GM19467 (cell line): ENCODE data around the gene KLF12.

Source experiments
- ATAC-seq: cut with Tn5 transposase; IDR thresholded peaks from one replicate; pipeline ENCODE4 v1.9.1; 2021; ENCODE audit warnings: mild to moderate bottlenecking, moderate library complexity; ENCODE audit not compliant: unreplicated experiment

The KLF12 gene

GRCh38 chr13:74135326-74136083, 1.3 kb upstream of the KLF12 start:
- ATAC-seq: peak; percentile 40

- ATAC-seq: peak; percentile 30
These were observed 647 bp upstream of the KLF12 start for GRCh38 chr13:74134777-74135325.

DNA sequence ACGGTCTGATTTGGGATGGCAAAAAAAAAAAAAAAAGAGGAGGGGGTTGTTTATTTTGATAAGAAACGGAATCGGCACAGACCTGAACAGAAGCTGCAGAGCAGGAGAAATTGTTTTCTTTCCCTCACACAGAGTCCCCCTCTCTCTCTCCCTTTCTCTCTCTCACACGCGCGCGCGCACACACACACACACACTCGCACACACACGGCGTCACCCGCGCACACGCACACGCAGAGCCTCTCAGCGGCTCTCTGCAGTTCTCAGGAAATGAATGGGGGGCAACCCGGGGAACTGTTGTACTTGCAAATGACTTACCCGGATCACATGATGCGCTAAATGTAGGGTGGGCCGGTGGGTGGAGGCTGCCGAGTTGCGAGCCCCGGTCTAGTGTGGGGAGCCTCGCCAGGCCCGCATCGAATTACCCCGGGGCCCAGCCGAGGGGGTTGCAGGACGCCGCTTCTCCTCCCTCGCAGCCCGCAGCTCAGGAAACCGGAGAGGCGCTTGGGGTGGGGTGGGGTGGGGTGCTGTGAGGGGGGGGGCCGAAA, 475 bp downstream of the KLF12 start:
- ATAC-seq: peak; percentile 37

DNA sequence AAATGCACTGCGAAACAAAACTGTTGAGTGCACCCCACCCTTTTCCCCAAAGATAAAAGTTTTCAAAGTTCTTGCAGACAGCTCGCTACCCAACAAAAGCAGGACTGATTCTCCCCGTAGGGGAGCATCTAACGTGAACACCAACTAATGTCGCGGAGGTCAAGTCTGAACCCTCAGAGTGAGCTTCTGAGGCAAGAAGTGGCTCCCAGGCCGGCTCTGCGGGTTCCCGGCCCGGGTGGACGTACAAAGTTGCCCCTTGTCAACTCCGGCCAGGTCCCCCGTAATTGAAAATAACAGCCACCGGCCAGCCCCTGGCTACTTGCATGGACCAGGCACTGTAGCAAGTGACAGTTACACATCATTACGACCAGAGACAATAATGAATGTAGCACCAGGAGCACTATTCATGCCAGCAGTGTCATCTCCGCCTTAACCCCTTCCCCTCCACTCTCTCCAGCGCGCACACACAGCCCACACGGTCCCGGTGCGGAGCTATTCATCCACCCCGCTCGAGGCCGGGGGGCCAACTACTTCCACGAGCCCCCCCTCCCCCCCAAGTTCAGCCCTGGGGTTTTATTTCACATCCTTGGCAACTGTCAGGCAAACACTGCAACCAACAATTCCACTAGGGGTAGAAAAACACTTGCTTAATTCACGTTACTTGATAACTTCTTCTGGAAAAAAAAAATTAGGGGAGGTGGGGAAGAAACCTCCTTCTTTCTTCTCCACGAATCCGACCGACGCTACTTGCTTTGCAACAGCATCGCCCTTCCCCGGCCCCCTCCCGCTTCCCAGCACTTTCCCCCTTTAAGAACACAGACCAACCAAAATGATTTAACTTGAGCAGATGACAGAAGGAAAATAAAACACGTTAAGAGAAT, 1.2 kb downstream of the KLF12 start:
- ATAC-seq: no peak

DNA sequence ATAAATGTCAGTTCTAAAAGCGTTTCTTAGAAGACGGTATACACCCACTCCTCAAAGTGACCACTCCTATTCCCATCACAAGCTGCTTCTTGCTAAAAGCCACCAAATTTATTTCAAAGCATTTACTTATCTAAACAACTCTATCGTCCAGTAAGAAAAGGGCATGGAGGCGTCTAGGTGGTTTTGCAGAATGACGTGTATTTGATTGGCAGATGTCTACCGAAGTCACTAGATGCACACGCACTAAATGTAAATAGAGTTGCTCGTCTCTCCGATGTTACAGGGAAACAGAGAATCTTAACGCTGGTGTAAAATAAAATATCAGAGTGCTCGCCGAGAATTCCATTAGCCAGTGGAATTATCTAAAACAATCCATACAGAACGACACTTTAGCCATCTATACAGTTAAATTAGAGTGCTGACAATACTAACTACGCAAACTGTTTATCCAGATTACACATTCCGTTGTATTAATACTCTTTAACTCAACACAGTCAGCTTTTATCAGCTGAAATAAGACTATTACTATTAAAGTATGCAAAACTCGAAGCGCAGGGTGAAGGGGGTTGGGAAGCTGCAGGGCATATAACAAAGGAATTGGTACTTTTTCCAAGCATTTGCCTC, 1.9 kb downstream of the KLF12 start:
- ATAC-seq: no peak

- ATAC-seq: no peak
These were observed 3.0 kb downstream of the KLF12 start for GRCh38 chr13:74131227-74131626.

GRCh38 chr13:74129500-74130191, 4.6 kb downstream of the KLF12 start:
- no peak for ATAC-seq

GRCh38 chr13:74128156-74128767, 5.9 kb downstream of the KLF12 start:
- no peak for ATAC-seq

DNA sequence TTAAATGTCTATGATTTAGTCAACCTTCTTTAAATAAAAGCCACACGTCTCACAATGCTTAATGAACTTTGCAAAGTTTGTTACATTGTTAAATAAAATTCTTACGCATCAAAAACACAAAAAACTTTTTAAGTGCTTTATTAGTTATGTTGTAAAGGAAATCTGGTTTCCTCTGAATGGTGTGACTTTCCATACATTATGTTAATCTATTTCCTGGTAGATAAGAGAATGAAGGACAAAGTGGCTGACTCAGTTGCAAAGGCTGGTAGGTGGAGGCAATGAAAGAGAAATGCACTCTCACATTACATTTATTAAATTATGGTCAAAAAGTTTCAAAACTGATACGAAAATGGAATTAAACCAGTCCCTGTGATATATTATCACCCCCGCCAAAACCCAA, 15.9 kb downstream of the KLF12 start:
- no peak for ATAC-seq

DNA sequence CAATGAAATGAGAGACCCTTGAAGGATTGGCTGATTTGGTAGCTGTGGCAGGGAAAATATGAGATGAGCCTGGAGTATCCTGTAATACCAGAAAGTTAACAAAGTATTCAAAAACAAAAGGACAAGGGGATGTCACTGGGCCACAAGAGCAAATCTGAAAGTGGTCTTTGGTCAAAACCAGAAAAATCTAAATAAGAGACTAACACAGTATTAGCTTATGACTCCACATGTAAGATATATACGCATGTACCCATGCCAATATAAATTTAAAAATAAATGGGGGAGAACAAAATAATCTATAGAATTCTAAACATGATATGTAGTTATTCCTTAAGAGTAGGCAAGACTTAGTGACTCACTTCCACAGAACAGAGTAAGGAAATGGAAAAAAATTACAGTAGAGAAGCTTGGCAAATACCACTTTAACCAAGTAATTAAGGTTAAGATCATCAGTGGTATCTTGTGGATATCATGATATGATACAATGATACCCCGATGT, 16.9 kb downstream of the KLF12 start:
- no peak for ATAC-seq

DNA sequence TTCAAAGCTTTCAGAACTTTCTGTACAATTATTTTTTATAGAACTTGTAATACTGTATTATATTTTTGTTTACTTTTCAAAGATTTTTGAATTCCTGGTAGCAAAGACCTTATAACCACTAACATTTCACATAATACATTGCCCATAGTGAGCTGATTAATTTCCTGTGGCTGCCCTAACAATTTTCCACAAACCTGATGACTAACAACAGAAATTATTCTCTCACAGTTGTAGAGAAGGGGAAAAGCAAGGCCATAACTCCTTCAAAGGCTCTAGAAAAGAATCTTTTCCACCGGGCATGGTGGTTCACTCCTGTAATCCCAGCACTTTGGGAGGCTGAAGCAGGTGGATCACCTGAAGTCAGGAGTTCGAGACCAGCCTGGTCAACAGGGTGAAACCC, 19.1 kb downstream of the KLF12 start:
- no peak for ATAC-seq

GRCh38 chr13:74114641-74115040, 19.6 kb downstream of the KLF12 start:
- no peak for ATAC-seq

- ATAC-seq: no peak
These were observed 20.0 kb downstream of the KLF12 start for GRCh38 chr13:74114202-74114601.

DNA sequence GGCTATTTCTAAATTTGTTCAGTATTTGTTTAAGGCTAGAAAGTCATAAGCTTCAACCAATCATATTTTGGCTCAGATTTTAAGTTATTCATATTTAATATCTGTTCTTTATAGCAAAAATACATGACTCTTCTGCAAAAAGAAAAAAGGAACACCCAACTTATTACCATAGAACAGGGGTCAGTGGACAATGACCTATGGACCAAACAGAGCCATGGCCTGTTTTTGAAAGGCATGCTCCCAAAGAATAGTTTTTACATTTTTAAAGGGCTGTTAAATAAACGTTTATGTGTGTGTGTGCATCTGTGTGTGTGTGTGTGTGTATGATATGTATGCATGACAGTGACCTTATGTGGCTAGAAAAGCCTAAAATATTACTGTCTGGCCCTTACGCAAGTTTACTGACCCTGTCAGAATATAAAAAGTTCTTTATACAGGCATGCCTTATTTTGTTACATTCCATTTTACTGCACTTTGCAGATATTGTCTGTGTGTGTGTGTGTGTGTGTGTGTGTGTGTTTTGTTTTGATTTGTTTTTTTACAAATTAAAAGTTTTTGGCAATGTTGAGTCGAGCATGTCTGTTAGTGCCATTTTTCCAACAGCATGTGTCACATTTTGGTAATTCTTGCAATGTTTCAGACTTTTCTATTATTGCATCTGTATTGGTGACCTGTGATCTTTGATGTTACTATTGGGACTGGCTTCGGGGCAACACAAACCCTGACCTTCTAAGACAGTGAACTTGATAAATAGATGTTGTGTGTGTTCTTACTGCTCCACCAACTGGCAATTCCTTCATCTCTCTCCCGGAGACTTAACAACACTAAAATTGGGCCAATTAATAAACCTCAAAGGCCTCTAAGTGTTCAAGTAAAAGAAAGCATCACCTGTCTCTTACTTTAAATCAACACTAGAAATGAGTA, 22.0 kb downstream of the KLF12 start:
- no peak for ATAC-seq

DNA sequence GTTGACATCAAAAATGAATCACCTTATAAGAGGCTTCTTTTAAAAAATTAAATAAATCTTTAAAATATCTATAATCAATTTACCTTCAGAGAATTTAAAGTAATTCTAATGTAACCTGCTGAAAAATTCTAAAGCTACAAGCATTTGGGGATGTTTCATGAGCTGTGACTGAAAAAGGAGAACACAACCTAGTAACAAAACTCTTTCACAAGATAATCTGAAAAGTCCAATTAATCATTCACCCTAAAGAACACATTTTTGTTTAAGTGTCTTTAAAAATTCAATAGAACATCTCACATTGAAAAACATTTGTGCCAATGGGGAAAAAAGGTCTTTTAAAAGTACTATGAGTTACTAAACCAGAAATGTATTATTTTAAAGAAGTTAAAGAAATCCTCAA, 22.8 kb downstream of the KLF12 start:
- ATAC-seq: no peak

GRCh38 chr13:74110053-74110452, 24.2 kb downstream of the KLF12 start:
- no peak for ATAC-seq

GRCh38 chr13:74107598-74107997, 26.6 kb downstream of the KLF12 start:
- no peak for ATAC-seq

DNA sequence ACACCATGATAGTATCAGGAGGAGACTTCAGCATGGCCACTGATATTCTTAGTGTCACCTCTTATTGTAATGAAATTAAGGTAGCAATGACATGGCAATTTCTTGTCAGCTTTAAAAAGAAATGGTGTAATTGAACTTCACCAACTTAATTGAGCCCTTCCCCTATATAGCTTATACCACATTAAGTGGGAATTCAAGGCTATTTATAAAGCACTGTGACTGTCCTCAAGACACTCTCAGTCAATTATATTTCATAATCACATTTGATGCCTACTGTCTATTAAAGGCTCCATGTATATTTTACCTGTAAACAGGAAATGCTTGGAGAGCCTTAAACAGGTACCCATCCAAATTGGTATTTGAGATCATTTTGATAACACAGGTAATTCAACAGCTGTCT, 28.3 kb downstream of the KLF12 start:
- ATAC-seq: no peak
